ENCODE measurements around the gene GZMM.

Gene GZMM

GRCh38 chr19:548886-549830 is 5.3 kb downstream of the GZMM start:
- POLR2A ChIA-PET, result no interaction called here
- no peak for DNase-seq (ENCODE audit: extremely low spot score)
- no peak for TF ChIP-seq CTCF (IDR thresholded peaks at IDR 0.05; ENCODE audit: control extremely low read depth, extremely low read depth, low read depth, missing control alignments)
- CTCF ChIA-PET, result no interaction called here

GRCh38 chr19:554817-555216 is 11.0 kb downstream of the GZMM start:
- ChIA-PET CTCF (no interaction called here), POLR2A (no interaction called here)
- DNase-seq (ENCODE audit: extremely low spot score), result no peak
- no peak for TF ChIP-seq CTCF (IDR thresholded peaks at IDR 0.05; ENCODE audit: control extremely low read depth, extremely low read depth, low read depth, missing control alignments)

GRCh38 chr19:555474-555808 is 11.6 kb downstream of the GZMM start:
- no peak for TF ChIP-seq CTCF (IDR thresholded peaks at IDR 0.05; ENCODE audit: control extremely low read depth, extremely low read depth, low read depth, missing control alignments)
- no peak for DNase-seq (ENCODE audit: extremely low spot score)
- CTCF ChIA-PET, result interaction anchor here (0.9 to 1.5 kb wide), 2 partner anchors 9 to 12 kb away, joined by 3 to 6 read pairs; no protein-coding TSS in a partner anchor
- POLR2A ChIA-PET, result no interaction called here

- DNase-seq (ENCODE audit: extremely low spot score), result no peak
- TF ChIP-seq CTCF (IDR thresholded peaks at IDR 0.05; ENCODE audit: control extremely low read depth, extremely low read depth, low read depth, missing control alignments), result no peak
- CTCF ChIA-PET, result interaction anchor here (1.5 kb wide), 1 partner anchor 11 kb away, joined by 6 read pairs; no protein-coding TSS in a partner anchor
- POLR2A ChIA-PET, result no interaction called here
Observed at GRCh38 chr19:556611-557382, 12.9 kb downstream of the GZMM start.

GRCh38 chr19:558770-559439 is 15.1 kb downstream of the GZMM start:
- TF ChIP-seq CTCF (IDR thresholded peaks at IDR 0.05; ENCODE audit: control extremely low read depth, extremely low read depth, low read depth, missing control alignments), result no peak
- DNase-seq (ENCODE audit: extremely low spot score), result no peak
- POLR2A ChIA-PET, result no interaction called here
- CTCF ChIA-PET, result no interaction called here

GRCh38 chr19:560121-560520 is 16.3 kb downstream of the GZMM start:
- ChIA-PET POLR2A (no interaction called here), CTCF (interaction anchor here (1.5 kb wide), 1 partner anchor 49 kb away, joined by 5 read pairs; no protein-coding TSS in a partner anchor)
- TF ChIP-seq CTCF (IDR thresholded peaks at IDR 0.05; ENCODE audit: control extremely low read depth, extremely low read depth, low read depth, missing control alignments), result no peak
- no peak for DNase-seq (ENCODE audit: extremely low spot score)
